ENCODE results near the gene TMPRSS9. TPM values are rescaled to one million over a fixed set of nuclear protein-coding genes. Genes with fewer than 3 reads are reported as not detected.

Gene TMPRSS9
- polyA plus RNA-seq, 1 donor (not counting 4 experiments of a cell fraction or from before 2014, with no cell fraction given): not detected

DNA sequence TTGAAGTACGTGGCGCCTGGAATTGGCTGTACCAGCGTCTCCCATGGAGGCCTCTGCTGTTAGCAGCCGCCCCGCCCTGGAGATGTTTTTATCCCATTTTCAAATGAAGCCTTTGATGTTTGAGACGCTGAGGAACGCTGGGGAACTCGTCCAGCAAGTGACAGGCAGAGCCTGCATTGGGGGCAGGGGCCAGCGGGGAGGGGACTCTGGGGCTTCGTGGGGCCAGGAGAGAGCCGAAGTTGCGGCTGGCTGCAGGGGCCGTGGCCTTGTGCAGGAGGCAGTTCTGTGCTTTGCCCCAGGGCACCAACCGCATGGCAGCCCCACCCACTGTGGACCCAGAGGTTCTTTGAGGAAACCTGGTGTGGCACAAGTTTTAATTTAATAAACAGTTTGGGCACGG lies 18.1 kb upstream of the TMPRSS9 start:
- FAIRE-seq: no peak
- Histone ChIP-seq H3K27ac (ENCODE audit: control insufficient read depth, insufficient read depth, low read length) (no peak overlapping the region), H3K4me1 (ENCODE audit: control insufficient read depth, extremely low read depth, insufficient read depth, low read length) (no peaks in the 10 kb centered on the region), H4K20me1 (ENCODE audit: control insufficient read depth, extremely low read depth, insufficient read depth, low read length) (no peaks in the 10 kb centered on the region), H3K9ac (ENCODE audit: control insufficient read depth, extremely low read depth, insufficient read depth, low read length) (no peak overlapping the region), H2AFZ (ENCODE audit: control insufficient read depth, low read length) (no peak overlapping the region), H3K4me3 (ENCODE audit: control insufficient read depth in 2 of 3, extremely low read depth in 1 of 3, insufficient read depth in 2 of 3, low read depth in 1 of 3, low read length in 3 of 3) (no peak overlapping the region), H3K9me1 (ENCODE audit: control insufficient read depth, extremely low read depth, insufficient read depth, low read length) (no peaks in the 10 kb centered on the region), H3K27me3 (ENCODE audit: control insufficient read depth, extremely low read depth, insufficient read depth, low read length) (no peaks in the 10 kb centered on the region), H3K36me3 (ENCODE audit: control insufficient read depth in 2 of 2, extremely low read depth in 1 of 2, insufficient read depth in 2 of 2, low read length in 2 of 2) (peaks cover 0 to 6% of the 10 kb centered on the region in 2 experiments), H3K79me2 (ENCODE audit: control insufficient read depth, insufficient read depth, low read length) (no peaks in the 10 kb centered on the region), H3K4me2 (ENCODE audit: control insufficient read depth, extremely low read depth, insufficient read depth, low read depth, low read length) (no peak overlapping the region), H3K9me3 (ENCODE audit: control insufficient read depth, low read depth, low read length) (no peaks in the 10 kb centered on the region)
- dilution Hi-C loops (cut with MboI; ENCODE audit: extremely low pct_ligation_motif_present, low sequenced_read_pairs): no loop called here
- TF ChIP-seq, protein P1, sequence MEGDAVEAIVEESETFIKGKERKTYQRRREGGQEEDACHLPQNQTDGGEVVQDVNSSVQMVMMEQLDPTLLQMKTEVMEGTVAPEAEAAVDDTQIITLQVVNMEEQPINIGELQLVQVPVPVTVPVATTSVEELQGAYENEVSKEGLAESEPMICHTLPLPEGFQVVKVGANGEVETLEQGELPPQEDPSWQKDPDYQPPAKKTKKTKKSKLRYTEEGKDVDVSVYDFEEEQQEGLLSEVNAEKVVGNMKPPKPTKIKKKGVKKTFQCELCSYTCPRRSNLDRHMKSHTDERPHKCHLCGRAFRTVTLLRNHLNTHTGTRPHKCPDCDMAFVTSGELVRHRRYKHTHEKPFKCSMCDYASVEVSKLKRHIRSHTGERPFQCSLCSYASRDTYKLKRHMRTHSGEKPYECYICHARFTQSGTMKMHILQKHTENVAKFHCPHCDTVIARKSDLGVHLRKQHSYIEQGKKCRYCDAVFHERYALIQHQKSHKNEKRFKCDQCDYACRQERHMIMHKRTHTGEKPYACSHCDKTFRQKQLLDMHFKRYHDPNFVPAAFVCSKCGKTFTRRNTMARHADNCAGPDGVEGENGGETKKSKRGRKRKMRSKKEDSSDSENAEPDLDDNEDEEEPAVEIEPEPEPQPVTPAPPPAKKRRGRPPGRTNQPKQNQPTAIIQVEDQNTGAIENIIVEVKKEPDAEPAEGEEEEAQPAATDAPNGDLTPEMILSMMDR (optimal IDR thresholded peaks at IDR 0.05 in 1 of 3, IDR thresholded peaks at IDR 0.05 in 1 of 3, conservative IDR thresholded peaks at IDR 0.05 in 1 of 3; ENCODE audit: extremely low read depth in 1 of 3, insufficient read depth in 2 of 3, low read length in 3 of 3): no peak
- TF ChIP-seq EZH2 (IDR thresholded peaks at IDR 0.05; ENCODE audit: low read length): no peak
- no peak for DNase-seq (ENCODE audit: low read depth, low spot score)

DNA sequence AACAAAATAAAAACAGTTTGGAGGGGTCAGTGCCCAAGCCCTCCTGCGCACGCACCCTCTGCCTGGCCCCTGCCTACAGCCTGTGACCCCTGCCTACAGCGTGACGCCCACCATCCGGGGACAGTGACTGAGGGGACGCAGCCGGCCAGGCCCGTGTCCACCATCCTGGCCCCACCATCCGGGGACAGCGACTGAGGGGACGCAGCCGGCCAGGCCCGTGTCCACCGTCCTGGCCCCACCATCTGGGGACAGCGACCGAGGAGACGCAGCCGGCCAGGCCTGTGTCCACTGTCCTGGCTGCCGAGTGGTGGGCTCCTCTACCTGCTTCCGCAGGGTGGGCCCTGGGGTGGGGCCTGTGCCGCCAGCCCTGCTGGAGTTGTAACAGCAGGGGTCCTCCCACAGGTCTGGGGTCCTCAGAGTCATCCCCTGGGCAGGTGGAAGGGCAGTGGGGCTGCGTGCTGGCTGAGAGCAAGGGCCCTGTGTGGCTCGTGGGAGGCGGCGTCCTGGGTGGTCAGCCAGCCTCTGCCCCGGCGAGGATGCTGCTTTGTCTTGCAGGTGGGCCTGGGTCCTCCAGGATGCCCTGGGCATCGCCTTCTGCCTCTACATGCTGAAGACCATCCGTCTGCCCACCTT lies 17.3 kb upstream of the TMPRSS9 start:
- H3K4me2 ChIP-seq (ENCODE audit: control insufficient read depth, extremely low read depth, insufficient read depth, low read depth, low read length): no peak overlapping the region
- H3K36me3 ChIP-seq (ENCODE audit: control insufficient read depth in 2 of 2, extremely low read depth in 1 of 2, insufficient read depth in 2 of 2, low read length in 2 of 2): peaks cover 0 to 6% of the 10 kb centered on the region in 2 experiments
- no peak overlapping the region for H3K9ac ChIP-seq (ENCODE audit: control insufficient read depth, extremely low read depth, insufficient read depth, low read length)
- no peaks in the 10 kb centered on the region for H3K27me3 ChIP-seq (ENCODE audit: control insufficient read depth, extremely low read depth, insufficient read depth, low read length)
- H3K4me1 ChIP-seq (ENCODE audit: control insufficient read depth, extremely low read depth, insufficient read depth, low read length): no peaks in the 10 kb centered on the region
- no peaks in the 10 kb centered on the region for H4K20me1 ChIP-seq (ENCODE audit: control insufficient read depth, extremely low read depth, insufficient read depth, low read length)
- no peak overlapping the region for H3K27ac ChIP-seq (ENCODE audit: control insufficient read depth, insufficient read depth, low read length)
- TF ChIP-seq, protein P1 (optimal IDR thresholded peaks at IDR 0.05 in 1 of 3, IDR thresholded peaks at IDR 0.05 in 1 of 3, conservative IDR thresholded peaks at IDR 0.05 in 1 of 3; ENCODE audit: extremely low read depth in 1 of 3, insufficient read depth in 2 of 3, low read length in 3 of 3): no peak
- TF ChIP-seq EZH2 (IDR thresholded peaks at IDR 0.05; ENCODE audit: low read length): no peak
- no peak overlapping the region for H3K4me3 ChIP-seq (ENCODE audit: control insufficient read depth in 2 of 3, extremely low read depth in 1 of 3, insufficient read depth in 2 of 3, low read depth in 1 of 3, low read length in 3 of 3)
- no peaks in the 10 kb centered on the region for H3K9me3 ChIP-seq (ENCODE audit: control insufficient read depth, low read depth, low read length)
- dilution Hi-C loops (cut with MboI; ENCODE audit: extremely low pct_ligation_motif_present, low sequenced_read_pairs): no loop called here
- no peak for FAIRE-seq
- no peak for DNase-seq (ENCODE audit: low read depth, low spot score)
- no peak overlapping the region for H2AFZ ChIP-seq (ENCODE audit: control insufficient read depth, low read length)
- no peaks in the 10 kb centered on the region for H3K9me1 ChIP-seq (ENCODE audit: control insufficient read depth, extremely low read depth, insufficient read depth, low read length)
- no peaks in the 10 kb centered on the region for H3K79me2 ChIP-seq (ENCODE audit: control insufficient read depth, insufficient read depth, low read length)
